HEK293T (cell line): ENCODE data around the gene FAF2.

Source experiments
- ARNT ChIP-seq: fragments of 450-650 bp; IDR thresholded peaks from 2 replicates; pipeline ENCODE4 v1.6.1; 2017; ENCODE audit warnings: mild to moderate bottlenecking
- CTBP1 ChIP-seq: fragments of 450-650 bp; IDR thresholded peaks from 2 replicates; pipeline ENCODE4 v1.6.1; 2016; ENCODE audit warnings: borderline replicate concordance
- ELF4 ChIP-seq: fragments of 450-650 bp; IDR thresholded peaks from 2 replicates; pipeline ENCODE4 v1.6.1; 2017; ENCODE audit warnings: antibody characterized with exemption
- FOXA1 ChIP-seq: fragments of 450-650 bp; IDR thresholded peaks from 2 replicates; pipeline ENCODE4 v1.6.1; 2016; ENCODE audit warnings: mild to moderate bottlenecking
- FOXK2 ChIP-seq: fragments of 450-650 bp; IDR thresholded peaks from 2 replicates; pipeline ENCODE4 v1.6.1; 2016; ENCODE audit warnings: mild to moderate bottlenecking
- FOXM1 ChIP-seq: fragments of 450-650 bp; IDR thresholded peaks from 2 replicates; pipeline ENCODE4 v1.6.1; 2017; ENCODE audit warnings: mild to moderate bottlenecking, borderline replicate concordance
- HDGF ChIP-seq: fragments of 450-650 bp; IDR thresholded peaks from 2 replicates; pipeline ENCODE4 v1.6.1; 2017; ENCODE audit warnings: antibody characterized with exemption, borderline replicate concordance
- NFRKB ChIP-seq: fragments of 450-650 bp; IDR thresholded peaks from 2 replicates; pipeline ENCODE4 v1.6.1; 2016; ENCODE audit warnings: mild to moderate bottlenecking, moderate library complexity
- SP1 ChIP-seq: fragments of 450-650 bp; IDR thresholded peaks from 2 replicates; pipeline ENCODE4 v1.6.1; 2017
- SUZ12 ChIP-seq: fragments of 450-650 bp; IDR thresholded peaks from 2 replicates; pipeline ENCODE4 v1.6.1; 2016; ENCODE audit warnings: mild to moderate bottlenecking
- TARDBP ChIP-seq: fragments of 450-650 bp; IDR thresholded peaks from 2 replicates; pipeline ENCODE4 v1.6.1; 2016
- ZNF384 ChIP-seq: fragments of 450-650 bp; IDR thresholded peaks from 2 replicates; pipeline ENCODE4 v1.6.1; 2016
- TF ChIP-seq, protein P1 (sequence below): fragments of 450-650 bp; IDR thresholded peaks from 2 replicates; pipeline ENCODE4 v1.6.1; 2016

GRCh38 chr5:176525677-176526076 is 77.5 kb downstream of the FAF2 start:
- TF ChIP-seq CTBP1 (no peak), FOXA1 (no peak), FOXM1 (no peak), ARNT (no peak), FOXK2 (no peak), TARDBP (no peak), ZNF384 (no peak), ELF4 (no peak), SP1 (no peak), SUZ12 (no peak), HDGF (no peak), NFRKB (no peak)
- TF ChIP-seq, protein P1, sequence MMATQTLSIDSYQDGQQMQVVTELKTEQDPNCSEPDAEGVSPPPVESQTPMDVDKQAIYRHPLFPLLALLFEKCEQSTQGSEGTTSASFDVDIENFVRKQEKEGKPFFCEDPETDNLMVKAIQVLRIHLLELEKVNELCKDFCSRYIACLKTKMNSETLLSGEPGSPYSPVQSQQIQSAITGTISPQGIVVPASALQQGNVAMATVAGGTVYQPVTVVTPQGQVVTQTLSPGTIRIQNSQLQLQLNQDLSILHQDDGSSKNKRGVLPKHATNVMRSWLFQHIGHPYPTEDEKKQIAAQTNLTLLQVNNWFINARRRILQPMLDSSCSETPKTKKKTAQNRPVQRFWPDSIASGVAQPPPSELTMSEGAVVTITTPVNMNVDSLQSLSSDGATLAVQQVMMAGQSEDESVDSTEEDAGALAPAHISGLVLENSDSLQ = no peak
